Measurements from ENCODE around the gene APBB2. TPM values are rescaled to one million over a fixed set of nuclear protein-coding genes. Genes with fewer than 3 reads are reported as not detected.

The APBB2 gene
- total RNA-seq, 1 experiment from 2014 or later: 49.0 TPM

DNA sequence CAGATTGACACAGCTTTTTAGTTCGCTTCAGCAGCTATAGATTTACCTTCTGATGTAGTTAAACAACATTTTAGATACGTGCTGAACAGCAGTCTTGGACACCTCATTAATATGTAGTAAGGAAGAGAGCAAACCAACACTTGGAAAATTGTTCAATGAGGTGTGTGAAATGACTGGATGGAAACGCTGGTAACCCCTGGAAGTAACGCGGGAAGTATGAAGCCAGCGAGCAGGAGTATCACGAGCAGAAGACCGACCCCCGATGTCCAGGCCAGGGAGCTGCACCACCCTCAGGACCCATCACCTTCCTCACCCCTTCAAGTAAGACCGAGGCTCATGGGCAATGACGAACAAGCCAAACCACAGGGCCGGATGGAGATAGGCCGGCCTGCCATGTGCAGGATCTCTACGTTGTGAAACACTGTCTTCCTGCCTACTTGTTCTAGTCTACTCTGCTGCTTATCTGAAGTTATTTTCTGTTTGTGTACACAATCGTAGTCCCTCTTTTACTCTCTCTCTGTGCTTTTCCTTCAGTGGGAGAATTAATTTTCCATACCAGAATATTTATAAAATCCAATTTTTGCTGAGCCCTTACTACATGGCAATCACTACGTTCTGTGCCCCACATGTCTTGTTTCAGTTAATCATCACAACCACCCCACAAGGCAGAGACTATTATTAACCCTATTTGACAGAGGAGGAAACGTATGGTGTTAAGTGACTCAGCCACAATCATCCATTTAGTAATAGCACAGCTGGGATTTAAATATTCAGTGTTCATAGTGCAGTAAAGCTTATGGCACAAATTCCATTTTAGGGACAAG, 221.7 kb downstream of the APBB2 start:
- POLR2A ChIA-PET: interaction anchor here (0.6 kb wide), 1 partner anchor 1024 kb away, joined by 5 read pairs; no protein-coding TSS in a partner anchor

DNA sequence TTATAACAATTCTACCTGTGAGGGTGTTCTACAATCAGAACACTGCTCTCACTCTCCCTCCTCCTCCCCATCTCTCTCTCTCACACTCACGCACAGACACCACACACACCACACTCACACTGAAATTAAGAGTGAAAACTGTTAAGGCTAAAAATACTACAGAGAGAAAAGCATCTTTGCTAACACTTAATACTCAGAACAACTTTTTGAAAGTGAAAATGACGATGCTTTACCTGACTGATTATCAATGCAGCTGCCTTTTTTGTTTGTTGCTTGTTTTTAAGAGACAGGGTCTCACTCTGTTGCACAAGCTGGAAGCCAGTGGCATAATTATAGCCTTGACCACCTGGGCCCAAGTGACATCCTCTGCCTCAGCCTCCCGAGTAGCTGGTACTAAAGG, 222.4 kb downstream of the APBB2 start:
- Mint-ChIP-seq H3K27me3 (ENCODE audit: low read depth) (no peaks in the 10 kb centered on the region), H3K4me1 (no peaks in the 10 kb centered on the region), H3K36me3 (no peaks in the 10 kb centered on the region), H3K27ac (peak overlapping the region; percentile 3; the same call in 1 of the 2 replicates), H3K9me3 (no peaks in the 10 kb centered on the region), H3K4me3 (no peak overlapping the region)
- DNase-seq (ENCODE audit: low spot score) (no peak), ATAC-seq (no peak)
- CTCF ChIA-PET: interaction anchor here (0.9 kb wide), 1 partner anchor 95 kb away, joined by 3 read pairs; no protein-coding TSS in a partner anchor
- TF ChIP-seq, protein P1, sequence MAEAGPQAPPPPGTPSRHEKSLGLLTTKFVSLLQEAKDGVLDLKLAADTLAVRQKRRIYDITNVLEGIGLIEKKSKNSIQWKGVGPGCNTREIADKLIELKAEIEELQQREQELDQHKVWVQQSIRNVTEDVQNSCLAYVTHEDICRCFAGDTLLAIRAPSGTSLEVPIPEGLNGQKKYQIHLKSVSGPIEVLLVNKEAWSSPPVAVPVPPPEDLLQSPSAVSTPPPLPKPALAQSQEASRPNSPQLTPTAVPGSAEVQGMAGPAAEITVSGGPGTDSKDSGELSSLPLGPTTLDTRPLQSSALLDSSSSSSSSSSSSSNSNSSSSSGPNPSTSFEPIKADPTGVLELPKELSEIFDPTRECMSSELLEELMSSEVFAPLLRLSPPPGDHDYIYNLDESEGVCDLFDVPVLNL (CRISPR knock-in tag; IDR thresholded peaks at IDR 0.05; ENCODE audit: borderline replicate concordance, low read depth): no peak
- TF ChIP-seq, protein P2, sequence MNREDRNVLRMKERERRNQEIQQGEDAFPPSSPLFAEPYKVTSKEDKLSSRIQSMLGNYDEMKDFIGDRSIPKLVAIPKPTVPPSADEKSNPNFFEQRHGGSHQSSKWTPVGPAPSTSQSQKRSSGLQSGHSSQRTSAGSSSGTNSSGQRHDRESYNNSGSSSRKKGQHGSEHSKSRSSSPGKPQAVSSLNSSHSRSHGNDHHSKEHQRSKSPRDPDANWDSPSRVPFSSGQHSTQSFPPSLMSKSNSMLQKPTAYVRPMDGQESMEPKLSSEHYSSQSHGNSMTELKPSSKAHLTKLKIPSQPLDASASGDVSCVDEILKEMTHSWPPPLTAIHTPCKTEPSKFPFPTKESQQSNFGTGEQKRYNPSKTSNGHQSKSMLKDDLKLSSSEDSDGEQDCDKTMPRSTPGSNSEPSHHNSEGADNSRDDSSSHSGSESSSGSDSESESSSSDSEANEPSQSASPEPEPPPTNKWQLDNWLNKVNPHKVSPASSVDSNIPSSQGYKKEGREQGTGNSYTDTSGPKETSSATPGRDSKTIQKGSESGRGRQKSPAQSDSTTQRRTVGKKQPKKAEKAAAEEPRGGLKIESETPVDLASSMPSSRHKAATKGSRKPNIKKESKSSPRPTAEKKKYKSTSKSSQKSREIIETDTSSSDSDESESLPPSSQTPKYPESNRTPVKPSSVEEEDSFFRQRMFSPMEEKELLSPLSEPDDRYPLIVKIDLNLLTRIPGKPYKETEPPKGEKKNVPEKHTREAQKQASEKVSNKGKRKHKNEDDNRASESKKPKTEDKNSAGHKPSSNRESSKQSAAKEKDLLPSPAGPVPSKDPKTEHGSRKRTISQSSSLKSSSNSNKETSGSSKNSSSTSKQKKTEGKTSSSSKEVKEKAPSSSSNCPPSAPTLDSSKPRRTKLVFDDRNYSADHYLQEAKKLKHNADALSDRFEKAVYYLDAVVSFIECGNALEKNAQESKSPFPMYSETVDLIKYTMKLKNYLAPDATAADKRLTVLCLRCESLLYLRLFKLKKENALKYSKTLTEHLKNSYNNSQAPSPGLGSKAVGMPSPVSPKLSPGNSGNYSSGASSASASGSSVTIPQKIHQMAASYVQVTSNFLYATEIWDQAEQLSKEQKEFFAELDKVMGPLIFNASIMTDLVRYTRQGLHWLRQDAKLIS (CRISPR knock-in tag; IDR thresholded peaks at IDR 0.05; ENCODE audit: borderline replicate concordance): no peak
- POLR2A ChIA-PET: interaction anchor here (0.6 kb wide), 1 partner anchor 1025 kb away, joined by 5 read pairs; no protein-coding TSS in a partner anchor

More for the DNA sequence above, 221.7 kb downstream of the APBB2 start:
- DNase-seq (ENCODE audit: low spot score): no peak
- Mint-ChIP-seq H3K27ac (no peak overlapping the region), H3K27me3 (ENCODE audit: low read depth) (no peaks in the 10 kb centered on the region), H3K9me3 (0 out of 2 replicates have a peak, but pooled peaks cover 5% of the 10 kb centered on the region), H3K4me1 (peaks cover 6% of the 10 kb centered on the region), H3K36me3 (no peaks in the 10 kb centered on the region), H3K4me3 (no peak overlapping the region)
- no peak for ATAC-seq
- TF ChIP-seq, protein P3, sequence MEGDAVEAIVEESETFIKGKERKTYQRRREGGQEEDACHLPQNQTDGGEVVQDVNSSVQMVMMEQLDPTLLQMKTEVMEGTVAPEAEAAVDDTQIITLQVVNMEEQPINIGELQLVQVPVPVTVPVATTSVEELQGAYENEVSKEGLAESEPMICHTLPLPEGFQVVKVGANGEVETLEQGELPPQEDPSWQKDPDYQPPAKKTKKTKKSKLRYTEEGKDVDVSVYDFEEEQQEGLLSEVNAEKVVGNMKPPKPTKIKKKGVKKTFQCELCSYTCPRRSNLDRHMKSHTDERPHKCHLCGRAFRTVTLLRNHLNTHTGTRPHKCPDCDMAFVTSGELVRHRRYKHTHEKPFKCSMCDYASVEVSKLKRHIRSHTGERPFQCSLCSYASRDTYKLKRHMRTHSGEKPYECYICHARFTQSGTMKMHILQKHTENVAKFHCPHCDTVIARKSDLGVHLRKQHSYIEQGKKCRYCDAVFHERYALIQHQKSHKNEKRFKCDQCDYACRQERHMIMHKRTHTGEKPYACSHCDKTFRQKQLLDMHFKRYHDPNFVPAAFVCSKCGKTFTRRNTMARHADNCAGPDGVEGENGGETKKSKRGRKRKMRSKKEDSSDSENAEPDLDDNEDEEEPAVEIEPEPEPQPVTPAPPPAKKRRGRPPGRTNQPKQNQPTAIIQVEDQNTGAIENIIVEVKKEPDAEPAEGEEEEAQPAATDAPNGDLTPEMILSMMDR (IDR thresholded peaks at IDR 0.05): no peak
- TF ChIP-seq NFYB (CRISPR knock-in tag; conservative IDR thresholded peaks at IDR 0.05; ENCODE audit: low read depth) (no peak), SP1 (CRISPR knock-in tag; conservative IDR thresholded peaks at IDR 0.05) (no peak)
- CTCF ChIA-PET: interaction anchor here (0.9 kb wide), 1 partner anchor 95 kb away, joined by 3 read pairs; no protein-coding TSS in a partner anchor

DNA sequence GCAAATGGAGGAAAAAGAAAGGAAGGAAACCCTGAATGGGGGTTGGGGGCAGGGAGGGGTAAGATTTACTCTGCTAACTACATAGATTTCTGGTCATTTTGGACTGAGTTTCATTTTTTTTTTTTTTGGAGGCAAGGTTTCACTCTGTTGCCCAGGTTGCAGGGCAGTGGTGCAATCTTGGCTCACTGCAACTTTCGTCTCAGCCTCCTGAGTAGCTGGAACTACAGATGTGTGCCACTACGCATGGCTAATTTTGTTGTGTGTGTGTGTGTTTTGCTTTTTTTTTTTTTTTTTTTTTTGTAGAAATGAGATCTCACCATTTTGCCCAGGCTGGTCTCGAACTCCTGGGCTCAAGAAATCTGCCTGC, 223.5 kb downstream of the APBB2 start:
- no peaks in the 10 kb centered on the region for H3K36me3 Mint-ChIP-seq
- no peaks in the 10 kb centered on the region for H3K4me1 Mint-ChIP-seq
- ATAC-seq: no peak
- ChIA-PET POLR2A (no interaction called here), CTCF (interaction anchor here (0.7 to 1.7 kb wide), 3 partner anchors 11 to 223 kb away, joined by 4 read pairs; partner anchors contain the start of gene APBB2)
- TF ChIP-seq TP53 (CRISPR knock-in tag; IDR thresholded peaks at IDR 0.05): no peak
- TF ChIP-seq ZNF317 (CRISPR knock-in tag; IDR thresholded peaks at IDR 0.05; ENCODE audit: borderline replicate concordance, low read depth): no peak
- TF ChIP-seq CREM (CRISPR knock-in tag; IDR thresholded peaks at IDR 0.05): no peak
- TF ChIP-seq ZNF671 (CRISPR knock-in tag; IDR thresholded peaks at IDR 0.05): no peak
- TF ChIP-seq, protein P4, sequence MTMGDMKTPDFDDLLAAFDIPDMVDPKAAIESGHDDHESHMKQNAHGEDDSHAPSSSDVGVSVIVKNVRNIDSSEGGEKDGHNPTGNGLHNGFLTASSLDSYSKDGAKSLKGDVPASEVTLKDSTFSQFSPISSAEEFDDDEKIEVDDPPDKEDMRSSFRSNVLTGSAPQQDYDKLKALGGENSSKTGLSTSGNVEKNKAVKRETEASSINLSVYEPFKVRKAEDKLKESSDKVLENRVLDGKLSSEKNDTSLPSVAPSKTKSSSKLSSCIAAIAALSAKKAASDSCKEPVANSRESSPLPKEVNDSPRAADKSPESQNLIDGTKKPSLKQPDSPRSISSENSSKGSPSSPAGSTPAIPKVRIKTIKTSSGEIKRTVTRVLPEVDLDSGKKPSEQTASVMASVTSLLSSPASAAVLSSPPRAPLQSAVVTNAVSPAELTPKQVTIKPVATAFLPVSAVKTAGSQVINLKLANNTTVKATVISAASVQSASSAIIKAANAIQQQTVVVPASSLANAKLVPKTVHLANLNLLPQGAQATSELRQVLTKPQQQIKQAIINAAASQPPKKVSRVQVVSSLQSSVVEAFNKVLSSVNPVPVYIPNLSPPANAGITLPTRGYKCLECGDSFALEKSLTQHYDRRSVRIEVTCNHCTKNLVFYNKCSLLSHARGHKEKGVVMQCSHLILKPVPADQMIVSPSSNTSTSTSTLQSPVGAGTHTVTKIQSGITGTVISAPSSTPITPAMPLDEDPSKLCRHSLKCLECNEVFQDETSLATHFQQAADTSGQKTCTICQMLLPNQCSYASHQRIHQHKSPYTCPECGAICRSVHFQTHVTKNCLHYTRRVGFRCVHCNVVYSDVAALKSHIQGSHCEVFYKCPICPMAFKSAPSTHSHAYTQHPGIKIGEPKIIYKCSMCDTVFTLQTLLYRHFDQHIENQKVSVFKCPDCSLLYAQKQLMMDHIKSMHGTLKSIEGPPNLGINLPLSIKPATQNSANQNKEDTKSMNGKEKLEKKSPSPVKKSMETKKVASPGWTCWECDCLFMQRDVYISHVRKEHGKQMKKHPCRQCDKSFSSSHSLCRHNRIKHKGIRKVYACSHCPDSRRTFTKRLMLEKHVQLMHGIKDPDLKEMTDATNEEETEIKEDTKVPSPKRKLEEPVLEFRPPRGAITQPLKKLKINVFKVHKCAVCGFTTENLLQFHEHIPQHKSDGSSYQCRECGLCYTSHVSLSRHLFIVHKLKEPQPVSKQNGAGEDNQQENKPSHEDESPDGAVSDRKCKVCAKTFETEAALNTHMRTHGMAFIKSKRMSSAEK (CRISPR knock-in tag; IDR thresholded peaks at IDR 0.05; ENCODE audit: borderline replicate concordance): no peak
- no peaks in the 10 kb centered on the region for H3K27me3 Mint-ChIP-seq (ENCODE audit: low read depth)
- DNase-seq (ENCODE audit: low spot score): no peak
- H3K9me3 Mint-ChIP-seq: no peaks in the 10 kb centered on the region
- H3K27ac Mint-ChIP-seq: no peak overlapping the region
- H3K4me3 Mint-ChIP-seq: no peak overlapping the region
